Measurements from ENCODE around the gene MAPRE3.
"Not testable (repeated sequence)": the region's sequence is repeated elsewhere in the genome, so short reads cannot be mapped to it uniquely, and the experiment has no call there.

DNA sequence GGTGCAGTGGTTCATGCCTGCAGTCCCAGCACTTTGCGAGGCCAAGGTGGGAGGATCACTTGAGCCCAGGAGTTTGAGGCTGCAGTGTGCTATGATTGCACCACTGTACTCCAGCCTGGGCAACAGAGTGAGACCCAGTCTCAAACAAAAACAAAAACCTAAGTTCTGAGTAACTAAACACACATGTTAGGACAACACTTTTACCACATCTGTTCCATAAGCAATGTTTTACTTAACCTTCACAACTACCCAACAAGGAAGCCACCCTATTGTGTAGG lies 47.3 kb upstream of the MAPRE3 start:
- TF ChIP-seq POLR2A (IDR thresholded peaks at IDR 0.05; ENCODE audit: low read depth, low read length), result not testable (repeated sequence)
- TF ChIP-seq, protein P1, sequence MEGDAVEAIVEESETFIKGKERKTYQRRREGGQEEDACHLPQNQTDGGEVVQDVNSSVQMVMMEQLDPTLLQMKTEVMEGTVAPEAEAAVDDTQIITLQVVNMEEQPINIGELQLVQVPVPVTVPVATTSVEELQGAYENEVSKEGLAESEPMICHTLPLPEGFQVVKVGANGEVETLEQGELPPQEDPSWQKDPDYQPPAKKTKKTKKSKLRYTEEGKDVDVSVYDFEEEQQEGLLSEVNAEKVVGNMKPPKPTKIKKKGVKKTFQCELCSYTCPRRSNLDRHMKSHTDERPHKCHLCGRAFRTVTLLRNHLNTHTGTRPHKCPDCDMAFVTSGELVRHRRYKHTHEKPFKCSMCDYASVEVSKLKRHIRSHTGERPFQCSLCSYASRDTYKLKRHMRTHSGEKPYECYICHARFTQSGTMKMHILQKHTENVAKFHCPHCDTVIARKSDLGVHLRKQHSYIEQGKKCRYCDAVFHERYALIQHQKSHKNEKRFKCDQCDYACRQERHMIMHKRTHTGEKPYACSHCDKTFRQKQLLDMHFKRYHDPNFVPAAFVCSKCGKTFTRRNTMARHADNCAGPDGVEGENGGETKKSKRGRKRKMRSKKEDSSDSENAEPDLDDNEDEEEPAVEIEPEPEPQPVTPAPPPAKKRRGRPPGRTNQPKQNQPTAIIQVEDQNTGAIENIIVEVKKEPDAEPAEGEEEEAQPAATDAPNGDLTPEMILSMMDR (IDR thresholded peaks at IDR 0.05; ENCODE audit: extremely low read depth in 1 of 2, insufficient read depth in 1 of 2, low read depth in 1 of 2, low read length in 2 of 2), result not testable (repeated sequence)

Data from endothelial cell of umbilical vein (primary cell).